ENCODE measurements around the gene ANKS3.

DNA sequence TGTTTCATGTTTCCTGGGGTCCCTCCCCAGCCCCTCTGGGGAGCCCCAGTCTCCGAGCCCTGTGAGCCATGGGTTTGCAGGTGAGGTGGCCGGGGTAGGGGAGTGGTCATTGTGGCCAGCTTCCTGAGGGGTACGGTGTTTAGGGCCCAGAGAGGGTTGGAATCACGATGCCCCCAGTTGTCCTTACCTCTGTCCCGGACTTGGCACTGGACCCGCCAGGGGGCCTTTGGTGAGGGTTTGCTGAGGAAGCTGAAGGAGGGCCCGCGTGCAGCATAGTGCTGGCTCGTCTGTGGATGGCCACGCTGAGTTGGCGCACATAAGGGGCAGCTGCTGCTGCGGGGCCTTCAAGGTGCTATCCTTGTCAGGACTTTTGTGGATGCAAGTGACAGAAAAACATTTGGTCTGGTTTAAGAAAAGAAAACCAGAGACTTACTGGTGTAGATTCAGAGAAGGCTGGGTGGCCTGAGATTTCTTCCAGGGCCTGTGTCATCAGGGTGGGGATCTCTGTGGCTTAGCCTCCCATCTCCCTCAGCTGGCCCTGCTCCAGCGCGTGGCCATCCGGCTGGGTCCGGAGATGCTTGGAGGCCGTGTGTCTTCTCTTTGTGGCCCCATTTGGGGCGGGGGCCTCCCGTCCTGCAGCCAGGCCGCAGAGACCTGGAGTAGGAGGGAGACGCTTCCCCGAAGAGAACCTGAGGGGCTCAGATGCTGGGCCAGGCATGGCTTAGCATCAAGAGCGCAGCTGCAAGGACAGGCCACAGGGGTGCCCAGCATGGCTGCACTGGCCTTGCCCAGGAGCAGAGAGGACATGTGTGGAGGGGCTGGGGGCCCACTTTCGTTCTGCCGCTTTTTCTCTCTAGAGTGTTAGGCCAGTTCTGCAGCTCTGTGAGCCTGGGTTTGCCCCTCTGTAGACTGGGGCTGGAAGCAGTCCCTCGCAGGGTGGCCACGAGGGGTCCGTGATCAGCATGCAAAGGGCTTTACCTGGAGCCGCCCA is 74.4 kb downstream of the ANKS3 start:
- TF ChIP-seq YY1 (tag by site-specific recombination; IDR thresholded peaks at IDR 0.05): no peak
- no peak for TF ChIP-seq ZNF830 (tag by site-specific recombination; IDR thresholded peaks at IDR 0.05; ENCODE audit: low read depth)
- no peak for TF ChIP-seq ZNF433 (tag by site-specific recombination; IDR thresholded peaks at IDR 0.05; ENCODE audit: low read depth)
- no peak for TF ChIP-seq SETDB1 (IDR thresholded peaks at IDR 0.05; ENCODE audit: insufficient read length, low read length)
- TF ChIP-seq ZEB2 (tag by site-specific recombination; IDR thresholded peaks at IDR 0.05): no peak
- TF ChIP-seq, protein P1, sequence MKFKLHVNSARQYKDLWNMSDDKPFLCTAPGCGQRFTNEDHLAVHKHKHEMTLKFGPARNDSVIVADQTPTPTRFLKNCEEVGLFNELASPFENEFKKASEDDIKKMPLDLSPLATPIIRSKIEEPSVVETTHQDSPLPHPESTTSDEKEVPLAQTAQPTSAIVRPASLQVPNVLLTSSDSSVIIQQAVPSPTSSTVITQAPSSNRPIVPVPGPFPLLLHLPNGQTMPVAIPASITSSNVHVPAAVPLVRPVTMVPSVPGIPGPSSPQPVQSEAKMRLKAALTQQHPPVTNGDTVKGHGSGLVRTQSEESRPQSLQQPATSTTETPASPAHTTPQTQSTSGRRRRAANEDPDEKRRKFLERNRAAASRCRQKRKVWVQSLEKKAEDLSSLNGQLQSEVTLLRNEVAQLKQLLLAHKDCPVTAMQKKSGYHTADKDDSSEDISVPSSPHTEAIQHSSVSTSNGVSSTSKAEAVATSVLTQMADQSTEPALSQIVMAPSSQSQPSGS (tag by site-specific recombination; IDR thresholded peaks at IDR 0.05; ENCODE audit: low read depth): no peak
- TF ChIP-seq, protein P2, sequence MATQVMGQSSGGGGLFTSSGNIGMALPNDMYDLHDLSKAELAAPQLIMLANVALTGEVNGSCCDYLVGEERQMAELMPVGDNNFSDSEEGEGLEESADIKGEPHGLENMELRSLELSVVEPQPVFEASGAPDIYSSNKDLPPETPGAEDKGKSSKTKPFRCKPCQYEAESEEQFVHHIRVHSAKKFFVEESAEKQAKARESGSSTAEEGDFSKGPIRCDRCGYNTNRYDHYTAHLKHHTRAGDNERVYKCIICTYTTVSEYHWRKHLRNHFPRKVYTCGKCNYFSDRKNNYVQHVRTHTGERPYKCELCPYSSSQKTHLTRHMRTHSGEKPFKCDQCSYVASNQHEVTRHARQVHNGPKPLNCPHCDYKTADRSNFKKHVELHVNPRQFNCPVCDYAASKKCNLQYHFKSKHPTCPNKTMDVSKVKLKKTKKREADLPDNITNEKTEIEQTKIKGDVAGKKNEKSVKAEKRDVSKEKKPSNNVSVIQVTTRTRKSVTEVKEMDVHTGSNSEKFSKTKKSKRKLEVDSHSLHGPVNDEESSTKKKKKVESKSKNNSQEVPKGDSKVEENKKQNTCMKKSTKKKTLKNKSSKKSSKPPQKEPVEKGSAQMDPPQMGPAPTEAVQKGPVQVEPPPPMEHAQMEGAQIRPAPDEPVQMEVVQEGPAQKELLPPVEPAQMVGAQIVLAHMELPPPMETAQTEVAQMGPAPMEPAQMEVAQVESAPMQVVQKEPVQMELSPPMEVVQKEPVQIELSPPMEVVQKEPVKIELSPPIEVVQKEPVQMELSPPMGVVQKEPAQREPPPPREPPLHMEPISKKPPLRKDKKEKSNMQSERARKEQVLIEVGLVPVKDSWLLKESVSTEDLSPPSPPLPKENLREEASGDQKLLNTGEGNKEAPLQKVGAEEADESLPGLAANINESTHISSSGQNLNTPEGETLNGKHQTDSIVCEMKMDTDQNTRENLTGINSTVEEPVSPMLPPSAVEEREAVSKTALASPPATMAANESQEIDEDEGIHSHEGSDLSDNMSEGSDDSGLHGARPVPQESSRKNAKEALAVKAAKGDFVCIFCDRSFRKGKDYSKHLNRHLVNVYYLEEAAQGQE (tag by site-specific recombination; IDR thresholded peaks at IDR 0.05): no peak
- TF ChIP-seq ZNF391 (tag by site-specific recombination; IDR thresholded peaks at IDR 0.05; ENCODE audit: borderline replicate concordance, low read depth): no peak
- no peak for TF ChIP-seq YY2 (tag by site-specific recombination; IDR thresholded peaks at IDR 0.05)
- no peak for TF ChIP-seq ZNF302 (tag by site-specific recombination; IDR thresholded peaks at IDR 0.05; ENCODE audit: low read depth)
